BE2C (cell line): Measurements from ENCODE around the gene SLC2A1.
A peak's percentile ranks its signal among the peaks of the same experiment; 100 is the strongest.

Experiments used
- DNase-seq: peaks from one replicate; pipeline ENCODE4 v3.0.0-alpha.2; 2020
- H3K27me3 ChIP-seq: fragments of 250-450 bp; sonication (Bioruptor Pico); 2 replicates; pipeline ENCODE4 v1.5.1; 2020; ENCODE audit warnings: mild to moderate bottlenecking
- H3K36me3 ChIP-seq: fragments of 250-450 bp; sonication (Bioruptor Pico); 2 replicates; pipeline ENCODE4 v1.5.1; 2020; ENCODE audit warnings: mild to moderate bottlenecking
- H3K4me1 ChIP-seq: fragments of 250-450 bp; sonication (Bioruptor Pico); 2 replicates; pipeline ENCODE4 v1.5.1; 2020
- H3K4me3 ChIP-seq: 2 replicates; pipeline ENCODE4 v1.5.1; 2011; ENCODE audit warnings: low read depth, low read length
- H3K9me3 ChIP-seq: fragments of 250-450 bp; sonication (Bioruptor Pico); 2 replicates; pipeline ENCODE4 v1.5.1; 2020
- TF ChIP-seq, protein P1 (sequence below): IDR thresholded peaks from 2 replicates; pipeline ENCODE4 v1.5.1; 2012; ENCODE audit warnings: mild to moderate bottlenecking, low read depth, low read length

The SLC2A1 gene

DNA sequence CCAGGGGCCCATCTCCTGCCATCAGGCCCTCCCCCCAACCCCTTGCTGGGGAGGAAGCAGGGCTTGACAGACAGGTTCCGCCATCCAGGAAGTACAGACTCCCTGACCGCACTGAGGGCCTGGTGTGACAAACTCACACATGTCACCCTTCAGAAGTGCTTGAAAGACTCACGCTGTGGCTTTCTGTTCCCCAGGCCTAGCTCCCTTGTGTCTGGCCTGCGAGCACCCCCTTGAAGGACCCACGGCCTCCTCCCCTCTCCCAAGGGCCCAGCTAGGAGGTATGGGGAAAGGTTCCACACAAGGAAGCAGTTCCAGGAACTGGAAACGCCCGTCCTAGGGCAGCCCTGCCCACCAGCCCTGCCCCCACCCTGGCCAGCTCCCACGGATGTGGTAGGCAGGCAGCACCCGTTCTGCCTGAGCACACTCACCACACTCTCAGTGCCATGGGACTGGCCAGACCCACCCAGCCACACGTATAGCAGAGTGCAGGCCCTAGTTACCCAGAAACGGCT, 26.7 kb downstream of the SLC2A1 start:
- Histone ChIP-seq H3K9me3 (no peaks in the 10 kb centered on the region), H3K4me3 (no peak overlapping the region), H3K27me3 (no peaks in the 10 kb centered on the region), H3K4me1 (peaks cover 14% of the 10 kb centered on the region), H3K36me3 (peaks cover 63% of the 10 kb centered on the region)
- TF ChIP-seq, protein P1, sequence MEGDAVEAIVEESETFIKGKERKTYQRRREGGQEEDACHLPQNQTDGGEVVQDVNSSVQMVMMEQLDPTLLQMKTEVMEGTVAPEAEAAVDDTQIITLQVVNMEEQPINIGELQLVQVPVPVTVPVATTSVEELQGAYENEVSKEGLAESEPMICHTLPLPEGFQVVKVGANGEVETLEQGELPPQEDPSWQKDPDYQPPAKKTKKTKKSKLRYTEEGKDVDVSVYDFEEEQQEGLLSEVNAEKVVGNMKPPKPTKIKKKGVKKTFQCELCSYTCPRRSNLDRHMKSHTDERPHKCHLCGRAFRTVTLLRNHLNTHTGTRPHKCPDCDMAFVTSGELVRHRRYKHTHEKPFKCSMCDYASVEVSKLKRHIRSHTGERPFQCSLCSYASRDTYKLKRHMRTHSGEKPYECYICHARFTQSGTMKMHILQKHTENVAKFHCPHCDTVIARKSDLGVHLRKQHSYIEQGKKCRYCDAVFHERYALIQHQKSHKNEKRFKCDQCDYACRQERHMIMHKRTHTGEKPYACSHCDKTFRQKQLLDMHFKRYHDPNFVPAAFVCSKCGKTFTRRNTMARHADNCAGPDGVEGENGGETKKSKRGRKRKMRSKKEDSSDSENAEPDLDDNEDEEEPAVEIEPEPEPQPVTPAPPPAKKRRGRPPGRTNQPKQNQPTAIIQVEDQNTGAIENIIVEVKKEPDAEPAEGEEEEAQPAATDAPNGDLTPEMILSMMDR, result no peak
- peak; percentile 40 for DNase-seq

DNA sequence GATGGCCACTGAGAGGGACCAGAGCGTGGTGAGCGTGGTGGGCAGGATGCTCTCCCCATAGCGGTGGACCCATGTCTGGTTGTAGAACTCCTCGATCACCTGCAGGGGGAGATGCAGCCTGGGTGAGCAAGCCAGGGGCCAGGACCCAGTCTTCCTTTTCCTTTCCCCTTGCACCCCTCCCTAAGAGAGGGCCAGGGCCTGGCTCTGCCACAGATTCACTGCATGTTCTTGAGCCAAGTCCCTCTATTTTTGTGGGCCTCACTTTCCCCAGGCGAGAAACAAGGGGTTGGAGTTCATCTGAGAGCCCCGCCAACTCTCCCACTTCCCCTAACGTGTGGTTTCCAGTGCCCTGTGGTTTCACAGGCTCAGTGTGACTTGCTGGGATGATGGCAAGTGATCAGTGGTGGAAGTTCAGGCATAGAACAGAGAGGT, 27.5 kb downstream of the SLC2A1 start:
- no peaks in the 10 kb centered on the region for H3K27me3 ChIP-seq
- H3K9me3 ChIP-seq, result no peaks in the 10 kb centered on the region
- TF ChIP-seq, protein P1, result peak; percentile 66
- H3K4me1 ChIP-seq, result peaks cover 8% of the 10 kb centered on the region
- peak; percentile 49 for DNase-seq
- no peak overlapping the region for H3K4me3 ChIP-seq
- peaks cover 57% of the 10 kb centered on the region for H3K36me3 ChIP-seq

DNA sequence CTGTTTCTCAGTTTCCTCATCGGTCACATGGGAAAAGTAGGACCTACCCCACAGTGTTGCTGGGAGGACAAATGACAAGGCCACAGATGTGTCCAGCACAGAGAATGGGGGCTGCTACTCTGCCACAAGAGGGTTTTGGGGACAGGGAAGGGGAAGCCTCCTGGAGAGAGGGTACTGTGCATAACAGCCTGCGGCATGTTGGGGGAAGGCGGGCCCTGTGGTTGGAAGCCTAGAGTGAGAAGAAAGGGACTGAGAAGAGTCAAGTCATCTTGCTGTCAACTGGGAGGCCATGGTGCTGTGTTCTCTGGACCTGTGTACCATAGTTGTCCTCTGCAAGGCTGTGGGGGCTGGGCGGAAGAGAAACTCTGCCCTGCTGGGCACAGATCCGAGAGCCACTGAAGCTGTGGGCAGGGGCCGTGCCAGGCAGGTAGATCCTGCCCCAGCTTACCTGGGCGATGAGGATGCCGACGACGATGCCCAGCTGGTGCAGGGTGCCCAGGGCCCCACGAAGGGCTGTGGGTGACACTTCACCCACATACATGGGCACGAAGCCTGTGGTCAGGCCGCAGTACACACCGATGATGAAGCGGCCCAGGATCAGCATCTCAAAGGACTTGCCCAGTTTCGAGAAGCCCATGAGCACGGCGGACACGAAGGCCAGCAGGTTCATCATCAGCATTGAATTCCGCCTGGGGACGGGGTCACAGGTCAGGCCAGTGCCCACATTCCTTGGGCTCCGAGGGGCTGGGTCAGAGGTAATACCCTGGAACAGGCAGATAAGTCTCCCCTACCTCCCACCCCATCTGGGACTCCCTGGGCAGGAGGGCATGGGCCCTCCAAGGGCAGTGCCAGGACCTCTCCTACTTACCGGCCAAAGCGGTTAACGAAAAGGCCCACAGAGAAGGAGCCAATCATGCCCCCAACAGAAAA, 28.2 kb downstream of the SLC2A1 start:
- Histone ChIP-seq H3K27me3 (no peaks in the 10 kb centered on the region), H3K4me1 (peaks cover 8% of the 10 kb centered on the region), H3K36me3 (peaks cover 53% of the 10 kb centered on the region), H3K4me3 (no peak overlapping the region), H3K9me3 (no peaks in the 10 kb centered on the region)
- TF ChIP-seq, protein P1, result no peak
- DNase-seq, result no peak

DNA sequence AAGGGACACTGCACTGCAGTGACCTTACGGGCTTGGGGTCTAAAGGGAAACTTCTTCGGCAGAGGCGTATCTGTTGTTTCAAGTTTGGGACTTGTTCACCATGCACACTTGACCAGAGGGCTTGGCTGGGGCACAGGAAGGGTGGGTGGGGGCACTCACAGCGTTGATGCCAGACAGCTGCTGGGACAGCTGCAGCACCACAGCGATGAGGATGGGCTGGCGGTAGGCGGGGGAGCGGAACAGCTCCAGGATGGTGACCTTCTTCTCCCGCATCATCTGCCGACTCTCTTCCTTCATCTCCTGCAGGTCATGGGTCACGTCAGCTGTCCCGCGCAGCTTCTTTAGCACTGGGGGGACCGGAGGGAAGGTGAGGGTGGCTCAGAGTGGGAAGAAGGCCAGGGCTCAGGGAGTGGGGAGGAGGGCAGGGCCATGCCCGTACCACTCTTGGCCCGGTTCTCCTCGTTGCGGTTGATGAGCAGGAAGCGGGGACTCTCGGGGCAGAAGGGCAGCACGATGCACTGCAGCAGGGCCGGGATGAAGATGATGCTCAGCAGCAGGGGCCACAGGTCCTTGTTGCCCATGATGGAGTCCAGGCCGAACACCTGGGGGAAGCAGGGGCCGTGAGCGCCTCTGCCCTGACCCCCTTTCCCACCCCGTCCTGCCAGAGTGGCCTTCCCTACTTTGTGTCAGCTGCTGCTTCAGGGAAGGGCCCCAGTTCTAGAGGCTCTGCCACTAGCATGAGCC, 29.1 kb downstream of the SLC2A1 start:
- no peaks in the 10 kb centered on the region for H3K27me3 ChIP-seq
- H3K4me3 ChIP-seq, result no peak overlapping the region
- TF ChIP-seq, protein P1, result no peak
- H3K4me1 ChIP-seq, result peaks cover 8% of the 10 kb centered on the region
- no peak for DNase-seq
- peaks cover 48% of the 10 kb centered on the region for H3K36me3 ChIP-seq
- H3K9me3 ChIP-seq, result no peaks in the 10 kb centered on the region

DNA sequence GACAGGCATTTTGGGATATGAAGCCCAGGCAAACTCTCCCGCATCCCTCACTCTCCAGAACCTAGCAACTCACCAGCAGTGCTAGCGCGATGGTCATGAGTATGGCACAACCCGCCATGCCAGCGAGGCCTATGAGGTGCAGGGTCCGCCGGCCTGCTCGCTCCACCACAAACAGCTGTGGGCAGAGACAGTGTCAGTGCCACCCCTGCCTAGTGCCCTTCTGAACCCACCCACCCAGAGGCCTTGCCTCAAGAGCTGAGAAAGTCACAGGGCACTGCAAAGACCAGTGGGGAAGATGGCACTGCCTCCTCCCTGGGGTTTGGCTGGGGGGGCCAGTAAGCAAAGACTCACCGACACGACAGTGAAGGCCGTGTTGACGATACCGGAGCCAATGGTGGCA, 29.8 kb downstream of the SLC2A1 start:
- H3K4me3 ChIP-seq, result no peak overlapping the region
- H3K9me3 ChIP-seq, result no peaks in the 10 kb centered on the region
- peaks cover 8% of the 10 kb centered on the region for H3K4me1 ChIP-seq
- H3K36me3 ChIP-seq, result peaks cover 48% of the 10 kb centered on the region
- TF ChIP-seq, protein P1, result no peak
- no peak for DNase-seq
- no peaks in the 10 kb centered on the region for H3K27me3 ChIP-seq
